Stimulated activated CD4-positive, alpha-beta T cell treated with anti-CD3 and anti-CD28 coated beads, Interleukin-12 subunit alpha, Interleukin-12 subunit beta, amount 100 ng/mL, for 24 hours (primary cell): ENCODE results near the gene SND1.

ENCODE experiments used
- DNase-seq, 2 experiments: peaks; one replicate each; pipeline ENCODE4 v3.0.0-alpha.2; 2020; ENCODE audit warnings: low read depth in 2 of 2

The SND1 gene

DNA sequence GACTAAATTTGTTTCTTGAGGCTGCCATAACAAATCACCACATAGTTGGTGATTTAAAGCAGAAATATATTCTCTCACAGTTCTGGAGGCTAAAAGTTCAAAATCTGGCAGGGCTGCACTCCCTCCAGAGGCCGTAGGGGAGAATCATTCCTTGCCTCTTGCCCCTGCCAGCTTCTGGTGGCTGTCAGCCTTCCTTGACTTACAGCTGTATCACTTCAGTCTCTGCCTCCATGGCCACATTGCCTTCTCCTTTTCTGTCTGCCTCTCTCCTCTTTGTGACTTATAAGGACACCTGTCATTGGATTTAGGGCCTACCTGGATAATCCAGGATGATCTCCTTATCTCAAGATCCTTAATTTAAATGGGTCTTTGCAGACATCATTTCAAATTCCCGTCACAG lies 385.1 kb downstream of the SND1 start:
- no peak for DNase-seq

DNA sequence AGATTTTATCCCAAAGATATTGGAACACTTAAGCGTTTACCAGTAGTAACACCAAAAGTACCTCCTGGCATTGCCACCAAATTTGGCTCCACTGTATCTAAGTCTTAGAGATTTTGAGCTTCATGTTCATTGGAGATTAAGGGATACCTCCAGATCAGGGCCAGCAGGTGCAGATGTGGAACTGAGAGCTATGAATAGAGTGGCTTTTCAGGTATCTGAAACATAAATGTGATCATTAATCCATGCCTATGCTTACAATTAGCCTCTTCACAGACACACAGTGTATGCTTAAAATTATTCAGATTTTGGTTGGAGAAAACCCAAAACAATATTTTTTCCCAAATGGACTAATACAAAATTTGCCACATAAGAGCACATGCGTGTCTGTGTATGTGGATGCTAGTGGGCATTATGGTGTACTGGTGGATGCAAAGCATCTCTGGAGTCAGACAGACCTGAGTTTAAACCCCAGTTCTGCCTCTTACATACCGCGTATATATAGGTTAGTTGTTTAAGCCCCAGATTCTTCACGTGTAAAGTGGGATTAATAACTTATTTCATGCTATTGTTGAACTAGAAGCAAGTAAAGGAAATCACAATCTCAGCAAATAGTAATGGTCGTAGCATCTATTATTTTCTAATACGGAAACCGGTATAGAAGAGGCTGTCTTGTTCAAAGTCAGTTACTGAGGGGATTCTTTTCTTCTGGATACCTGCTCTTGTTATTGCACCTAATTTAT lies 386.1 kb downstream of the SND1 start:
- no peak for DNase-seq

DNA sequence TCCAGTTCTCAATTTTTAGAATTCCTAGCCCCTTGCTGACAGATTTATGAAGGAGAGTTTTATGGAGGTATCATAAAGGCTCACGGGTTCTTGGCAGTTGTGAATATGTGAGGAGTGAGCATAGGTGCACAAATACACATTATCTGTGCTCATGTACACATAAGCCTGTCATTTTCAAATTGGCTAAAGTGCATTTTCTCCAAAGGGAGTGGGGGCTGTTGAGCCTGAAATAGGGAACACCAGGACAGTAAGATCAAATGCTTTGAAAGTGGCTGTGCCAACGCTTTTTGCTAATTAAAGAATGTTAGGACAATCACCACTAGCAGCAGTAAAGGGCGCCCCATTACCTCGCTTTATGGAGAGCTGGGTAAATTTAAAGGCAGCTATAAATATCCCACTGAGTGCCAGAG lies 387.6 kb downstream of the SND1 start:
- DNase-seq, result no peak

DNA sequence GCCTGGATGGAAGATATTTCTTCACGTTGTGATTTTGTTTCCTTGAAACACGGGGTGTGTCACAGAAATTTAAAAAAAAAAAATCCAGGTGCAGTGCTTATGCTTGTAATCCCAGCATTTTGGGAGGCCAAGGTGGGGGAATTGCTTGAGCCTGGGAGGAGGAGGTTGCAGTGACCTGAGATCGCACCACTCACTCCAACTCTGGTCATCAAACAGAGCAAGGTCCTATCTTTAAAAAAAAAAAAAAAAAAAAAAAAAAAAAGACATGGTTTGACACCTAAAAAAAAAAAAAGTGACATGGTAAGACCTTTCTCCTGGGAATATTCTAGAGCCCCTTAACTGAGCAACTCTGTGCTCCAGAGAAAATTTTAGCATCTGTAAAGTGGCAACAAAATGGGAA lies 388.2 kb downstream of the SND1 start:
- no peak for DNase-seq

DNA sequence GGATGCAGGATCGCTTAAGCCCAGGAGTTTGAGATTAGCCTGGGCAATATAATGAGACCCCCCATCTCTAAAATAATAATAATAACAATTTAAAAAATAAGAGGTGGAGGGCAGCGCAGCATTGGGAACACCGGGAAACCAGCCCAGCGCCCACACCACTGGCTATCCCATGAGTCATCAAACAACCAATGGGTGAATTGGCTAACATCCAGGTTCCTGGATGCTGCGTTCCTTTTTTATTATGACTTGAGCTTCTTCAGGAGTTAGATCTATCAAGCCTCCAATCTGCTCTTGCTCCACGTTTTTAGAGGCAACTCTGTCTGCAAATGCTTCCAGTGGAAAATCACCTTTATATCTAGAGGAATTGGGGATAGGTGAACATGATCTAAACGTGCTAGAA lies 389.2 kb downstream of the SND1 start:
- no peak for DNase-seq

DNA sequence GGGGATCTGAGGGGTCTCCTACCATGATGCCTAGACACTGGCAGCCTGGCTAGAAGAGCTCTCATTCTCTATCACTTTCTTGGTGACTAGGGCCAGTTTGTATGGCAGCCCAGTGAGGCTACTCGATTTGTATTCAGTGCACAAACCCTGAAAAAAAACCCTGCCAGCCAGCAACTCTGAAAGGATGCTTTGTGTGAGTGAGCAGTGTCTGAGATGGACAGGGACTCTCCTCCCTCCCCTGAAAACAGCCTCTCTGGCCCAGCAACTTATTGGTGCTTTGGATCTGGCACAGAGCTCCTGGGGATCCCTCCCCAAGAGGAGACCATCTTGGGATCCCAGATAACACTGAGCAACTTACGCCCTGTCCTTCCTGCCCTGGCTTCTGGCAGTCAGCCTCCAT lies 390.0 kb downstream of the SND1 start:
- no peak for DNase-seq

DNA sequence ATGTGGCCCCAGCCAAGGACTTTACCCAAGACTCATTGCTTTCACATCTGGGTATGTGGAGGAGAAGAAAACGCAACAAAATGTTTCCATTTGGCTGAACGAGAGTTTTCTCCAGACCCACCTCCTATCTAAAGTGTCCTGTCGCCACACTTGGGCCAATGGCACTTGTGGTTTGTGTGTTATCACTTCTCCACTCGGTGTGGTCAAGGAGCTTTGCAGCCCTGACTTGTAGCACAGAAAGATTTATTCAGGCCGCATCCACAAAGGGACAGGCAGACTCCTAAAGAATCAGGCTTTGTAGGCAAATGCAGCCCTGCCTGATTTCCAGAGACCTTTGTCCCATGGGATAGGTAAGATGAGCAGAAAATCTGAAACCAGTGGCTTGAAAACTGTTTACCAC lies 392.1 kb downstream of the SND1 start:
- DNase-seq, result no peak

DNA sequence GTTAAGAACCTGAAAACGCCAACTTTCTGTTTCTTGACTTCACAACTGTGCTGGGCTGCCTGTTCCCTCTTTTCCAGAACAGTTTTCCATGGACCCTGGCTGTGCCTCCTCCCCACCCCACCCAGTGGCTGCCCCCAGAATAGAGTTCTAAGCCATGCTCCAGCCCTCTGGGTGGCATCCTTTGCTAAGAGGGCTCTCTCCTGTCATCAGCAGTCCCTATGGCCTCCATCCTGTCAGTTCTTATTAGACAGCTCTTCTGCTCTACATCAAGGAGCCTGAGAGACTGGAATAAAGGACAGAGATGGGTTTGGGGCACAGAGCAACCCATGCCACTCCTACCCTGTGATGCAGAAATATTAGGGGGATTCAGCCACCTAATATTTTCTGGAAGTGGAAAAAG lies 393.2 kb downstream of the SND1 start:
- DNase-seq, result no peak

DNA sequence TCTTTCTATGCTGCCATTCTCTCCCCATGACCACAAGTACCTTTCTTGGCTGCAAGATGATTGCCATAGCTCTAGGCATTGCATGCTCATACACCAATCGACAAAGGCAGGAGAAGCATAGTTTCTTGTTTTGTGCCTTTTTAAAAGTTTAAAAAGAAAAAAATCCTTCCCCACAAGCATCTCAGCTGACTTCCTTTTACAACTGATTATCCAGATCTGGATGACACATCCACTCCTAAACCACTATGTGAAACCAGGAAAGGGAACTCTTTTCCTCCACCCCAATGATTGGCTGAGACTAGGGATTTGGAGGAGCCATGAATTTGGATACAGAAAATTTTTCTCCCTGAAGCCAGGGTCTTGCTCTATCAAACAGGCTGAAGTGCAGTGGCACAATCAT lies 393.8 kb downstream of the SND1 start:
- no peak for DNase-seq

DNA sequence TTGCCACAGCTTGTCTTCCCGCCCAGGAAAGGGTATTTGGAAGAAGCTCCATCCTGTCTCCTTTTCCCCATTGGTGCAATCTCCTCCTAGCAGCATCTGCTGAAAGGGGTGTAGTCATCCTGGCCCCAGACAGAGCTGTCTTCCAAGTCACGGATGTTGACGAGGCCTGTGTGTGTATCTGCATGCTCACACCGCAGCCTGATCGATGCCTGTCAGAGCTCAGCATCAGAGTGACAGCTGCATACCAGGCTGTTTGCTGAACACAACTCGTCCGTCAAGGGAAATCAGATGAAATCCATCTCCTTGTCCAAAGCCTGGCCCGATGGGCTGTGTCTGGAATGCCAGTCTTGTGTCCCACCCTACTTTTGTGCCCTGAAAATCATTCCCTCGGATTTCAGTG lies 400.4 kb downstream of the SND1 start:
- no peak for DNase-seq

DNA sequence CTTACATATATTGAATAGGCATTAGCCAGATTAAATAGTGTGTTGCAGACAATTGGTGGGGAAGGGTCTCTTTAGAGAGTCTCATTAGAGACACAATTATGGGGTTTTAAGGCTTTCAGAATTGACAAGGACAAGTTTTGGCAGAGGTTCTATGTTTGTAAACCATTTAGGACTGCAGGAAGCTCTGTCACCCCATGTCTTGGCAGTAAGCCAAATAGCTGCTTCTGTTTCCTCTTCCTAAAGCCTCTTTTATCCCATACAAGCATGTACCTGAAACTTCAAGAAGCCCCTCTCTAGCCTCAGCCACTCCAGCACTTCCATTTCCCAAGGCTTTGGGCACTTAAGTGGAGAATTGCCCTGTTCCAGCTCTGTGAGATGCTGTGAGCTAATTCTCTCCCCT lies 401.0 kb downstream of the SND1 start:
- no peak for DNase-seq

DNA sequence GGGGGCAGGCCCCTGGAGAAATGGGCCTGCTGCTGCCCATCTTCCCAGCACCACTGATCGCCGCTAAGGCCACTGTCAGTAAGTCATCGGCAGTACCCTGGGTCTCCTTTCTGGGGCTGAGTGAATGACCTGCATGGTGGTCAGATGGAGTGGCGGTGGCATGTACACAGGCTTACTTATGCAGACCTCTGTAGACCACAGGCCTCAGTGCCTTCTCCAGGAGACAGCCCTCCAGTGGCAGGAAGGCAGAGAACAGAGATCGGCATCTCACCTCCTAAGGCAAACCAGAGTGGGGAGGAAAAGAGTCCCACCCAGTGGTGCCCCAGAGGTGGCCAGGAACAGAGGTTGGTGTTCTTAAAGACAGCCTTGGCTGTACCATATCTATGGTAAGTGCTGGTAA lies 402.0 kb downstream of the SND1 start:
- DNase-seq, result no peak

DNA sequence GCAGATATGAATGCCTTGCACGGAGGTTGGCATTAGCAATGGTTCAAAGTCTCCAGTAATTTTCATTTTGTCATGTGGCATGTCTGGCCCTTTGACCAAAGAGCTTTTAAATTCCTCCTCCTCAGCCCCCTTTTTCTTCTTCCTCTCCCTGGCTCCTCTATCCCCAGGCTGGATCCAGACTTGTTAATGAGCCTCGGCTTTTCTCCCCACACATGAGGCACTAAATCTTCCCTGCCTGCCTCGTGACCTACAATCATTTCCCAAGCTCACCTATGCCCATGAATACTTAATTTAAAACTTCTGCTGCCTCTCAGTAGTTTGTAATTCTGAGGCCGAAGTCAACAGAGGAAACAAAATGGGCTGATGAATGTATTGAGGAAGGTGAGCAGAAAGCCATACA lies 402.5 kb downstream of the SND1 start:
- no peak for DNase-seq

DNA sequence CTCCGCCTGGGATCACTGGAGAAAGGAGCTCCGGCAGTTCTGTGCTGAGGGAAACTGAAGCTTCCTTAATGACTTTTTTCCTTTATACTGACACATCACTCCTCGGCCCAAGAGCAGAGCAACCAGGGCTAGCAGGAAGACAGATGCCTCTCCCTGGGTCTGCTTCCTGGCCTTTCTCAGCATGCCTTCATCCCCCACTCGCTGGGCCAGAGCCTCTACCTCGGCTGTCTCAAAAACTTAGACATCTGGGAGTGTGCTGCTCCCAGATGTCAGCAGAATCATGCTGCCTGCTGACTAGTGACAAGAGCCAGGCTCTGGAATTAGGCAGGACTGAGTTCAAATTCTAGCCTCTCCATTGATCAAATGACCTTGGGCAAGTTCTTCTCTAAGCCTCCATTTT lies 403.6 kb downstream of the SND1 start:
- DNase-seq, result no peak

DNA sequence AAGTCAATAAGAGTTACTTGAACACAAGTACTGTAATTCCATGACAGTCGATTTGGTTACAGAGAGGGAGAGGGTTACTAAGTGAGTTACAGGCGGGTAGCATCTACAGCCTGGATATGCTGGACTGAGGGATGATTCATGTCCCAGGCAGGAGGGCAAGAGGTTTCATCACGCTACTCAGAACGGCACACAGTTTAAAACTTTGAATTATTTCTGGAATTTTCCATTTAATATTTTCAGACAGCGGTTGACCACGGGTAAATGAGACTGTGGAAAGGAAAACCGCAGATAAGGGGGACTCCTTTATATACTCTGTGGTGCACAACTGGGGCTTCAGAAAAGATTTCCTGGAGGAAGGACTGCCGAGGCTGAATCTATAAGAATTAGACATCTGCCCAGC lies 404.9 kb downstream of the SND1 start:
- DNase-seq, result no peak

DNA sequence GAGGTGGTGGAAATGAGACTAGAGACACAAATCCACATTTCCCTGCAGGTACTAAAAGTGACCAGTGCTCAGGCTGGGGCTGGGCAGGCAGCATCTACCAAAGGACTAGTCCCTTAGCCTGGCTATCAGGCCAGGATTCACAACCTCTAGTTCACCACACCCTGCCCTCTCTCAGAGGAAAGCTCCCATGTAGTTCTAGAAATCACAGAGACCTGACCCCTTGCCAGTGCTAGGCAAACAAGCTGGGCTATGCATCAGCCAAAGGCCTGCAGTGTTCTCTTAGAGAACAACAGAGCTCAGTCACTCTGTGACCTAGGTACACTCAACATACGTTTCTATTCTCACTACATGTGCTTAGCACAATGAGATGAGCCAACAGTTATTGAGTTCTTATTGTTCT lies 405.9 kb downstream of the SND1 start:
- DNase-seq, result no peak

DNA sequence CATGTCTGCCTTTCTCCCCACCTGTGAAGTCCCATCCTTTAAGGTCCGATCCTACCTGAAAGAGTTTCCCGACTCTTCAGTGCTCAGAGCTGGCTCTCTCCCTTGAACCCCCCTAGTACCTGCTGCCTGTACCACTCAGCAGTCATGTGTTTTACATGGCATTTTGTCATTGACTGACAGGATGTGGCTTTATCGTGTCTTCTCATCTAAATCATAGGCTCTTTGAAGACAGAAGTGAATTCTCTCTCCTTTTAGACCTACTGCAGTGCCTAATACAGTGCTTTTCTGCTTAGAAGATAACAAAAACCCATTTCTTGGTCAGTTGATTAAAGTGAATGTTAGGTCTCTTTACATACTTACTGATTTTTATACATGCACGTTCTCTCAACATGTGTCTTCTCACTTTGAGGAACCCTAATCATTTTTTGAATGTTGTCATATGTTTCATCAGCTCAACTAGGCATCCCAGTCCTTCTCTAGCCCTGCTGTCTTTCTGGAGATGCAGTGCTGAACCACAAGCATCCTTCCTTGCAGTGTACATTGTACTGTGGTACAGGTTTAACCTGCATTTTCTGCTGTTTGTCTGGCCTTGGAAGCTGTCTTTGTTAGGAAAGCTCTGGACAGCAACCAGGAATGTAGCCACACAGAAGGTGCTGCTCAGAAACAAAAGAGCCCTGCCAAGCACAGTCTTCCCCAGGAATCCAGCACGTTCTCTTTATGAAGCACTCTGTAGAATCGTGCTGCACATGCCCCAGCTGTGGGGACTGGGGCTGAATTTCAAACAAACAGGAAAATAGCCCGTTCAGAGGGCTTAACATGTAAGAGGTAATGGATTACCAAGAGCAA lies 407.4 kb downstream of the SND1 start:
- no peak for DNase-seq

DNA sequence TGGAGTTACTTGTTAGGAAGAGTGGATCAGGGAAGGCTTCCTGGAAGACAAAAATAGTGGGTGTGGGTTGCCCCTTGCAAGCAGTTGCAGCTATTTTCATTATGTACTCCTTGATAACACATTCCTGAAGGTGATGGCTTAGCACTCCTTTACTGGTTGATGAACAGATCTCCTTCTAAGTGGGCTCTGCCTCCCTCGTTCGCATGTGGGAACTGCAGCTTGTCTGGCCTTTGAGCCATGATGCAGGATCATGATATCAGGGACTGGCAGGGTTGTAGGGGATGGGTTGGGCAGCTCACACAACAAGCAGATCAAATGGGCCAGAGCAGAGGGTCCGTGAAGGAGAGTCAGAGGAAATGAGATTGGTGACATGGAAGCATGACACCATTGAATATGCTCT lies 408.0 kb downstream of the SND1 start:
- DNase-seq, result no peak

DNA sequence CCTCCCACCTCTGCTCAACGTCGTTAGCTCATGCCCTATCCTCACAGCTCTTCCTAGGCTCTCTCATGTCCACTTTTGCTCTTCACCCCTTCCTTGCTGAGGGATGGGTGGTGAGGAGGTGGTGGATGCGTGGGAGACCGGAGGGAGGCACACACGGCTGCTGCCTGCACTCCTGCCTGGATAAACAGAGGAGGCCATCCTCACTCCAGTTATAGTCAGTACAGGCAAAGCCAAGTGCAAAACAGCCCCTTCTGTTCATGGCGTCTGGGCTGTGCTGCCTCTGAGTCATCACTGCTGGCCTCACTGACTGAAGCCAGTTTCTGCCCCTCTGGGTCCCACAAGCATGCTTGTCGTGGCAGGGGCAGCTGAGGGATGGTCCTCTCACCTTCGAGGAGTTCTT lies 411.1 kb downstream of the SND1 start:
- no peak for DNase-seq

DNA sequence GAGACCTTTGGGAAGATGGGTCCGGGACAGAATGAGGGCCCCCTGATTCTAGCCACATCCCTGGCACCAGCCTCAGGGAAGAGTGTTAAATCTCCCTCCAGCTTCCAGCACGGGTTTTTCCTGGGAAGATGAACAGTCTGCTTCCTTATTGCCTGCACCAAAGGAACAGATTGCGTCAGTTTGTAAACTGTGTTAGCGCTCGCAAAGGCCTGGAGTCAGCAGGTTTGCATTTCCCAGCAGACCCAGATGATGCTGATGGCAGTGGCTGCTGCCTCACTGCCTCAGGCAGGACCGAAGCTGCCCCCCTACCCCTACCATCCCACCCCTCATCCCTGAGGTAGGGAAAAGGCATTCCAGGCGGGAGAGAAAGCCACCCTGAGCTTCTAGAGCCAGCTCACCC lies 413.9 kb downstream of the SND1 start:
- DNase-seq, result no peak

DNA sequence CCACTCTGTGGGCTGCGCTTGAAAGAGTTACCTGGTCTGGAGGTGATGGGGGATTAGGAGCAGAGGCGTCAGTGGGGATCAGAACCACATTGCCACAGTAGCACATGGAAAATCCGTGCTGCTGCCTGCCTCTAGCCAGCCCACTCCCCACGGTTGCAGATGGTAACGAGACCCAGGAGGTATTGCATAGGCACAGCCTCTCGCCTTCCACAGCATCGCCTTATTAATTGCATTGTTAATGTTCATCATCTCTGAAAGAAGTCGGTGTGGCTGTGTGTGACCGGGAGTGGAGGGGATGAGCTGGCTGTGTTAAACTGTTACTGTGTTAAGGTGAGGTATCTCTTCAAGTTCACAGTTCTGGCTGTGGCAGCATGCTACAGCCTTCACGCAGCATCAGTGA lies 414.4 kb downstream of the SND1 start:
- DNase-seq, result no peak

DNA sequence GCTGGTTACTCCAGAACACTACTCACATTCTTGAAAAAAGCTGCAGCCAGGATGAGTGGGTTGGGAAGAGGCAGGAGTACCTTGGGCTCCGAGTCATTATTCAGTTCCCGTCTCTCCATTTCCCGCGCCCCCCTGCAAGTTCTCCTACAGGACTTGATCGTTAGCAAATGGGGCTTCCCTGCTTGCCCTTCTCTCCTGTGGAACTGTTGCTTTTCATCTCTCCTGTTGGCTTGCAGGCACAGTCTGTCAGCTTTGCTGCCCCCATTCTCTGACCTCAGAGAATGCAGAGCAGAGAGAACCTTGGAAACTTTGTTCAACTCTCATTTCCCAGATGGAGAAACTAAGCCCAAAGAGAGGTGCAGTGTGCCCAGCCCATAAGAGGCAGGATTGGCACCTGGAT lies 414.9 kb downstream of the SND1 start:
- DNase-seq, result no peak

DNA sequence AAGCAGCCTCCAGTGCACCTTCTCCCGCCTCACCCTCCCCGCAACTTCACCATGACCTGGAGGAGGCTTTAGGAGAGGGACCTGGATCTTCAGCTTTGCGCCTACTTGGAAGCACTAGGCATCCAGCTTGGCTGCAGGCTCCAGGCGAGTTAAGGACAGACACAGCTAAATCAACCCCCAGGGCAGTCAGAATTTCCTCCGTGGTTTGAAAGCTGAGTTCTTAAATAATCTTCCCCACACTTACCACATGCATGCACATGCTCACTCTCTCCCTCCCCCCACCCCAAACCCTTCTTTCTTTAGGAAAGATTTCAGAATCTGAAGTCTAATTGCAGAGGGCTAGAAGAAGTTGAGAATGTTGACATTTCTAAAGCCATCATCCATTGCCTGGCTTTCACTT lies 416.0 kb downstream of the SND1 start:
- DNase-seq, result no peak

DNA sequence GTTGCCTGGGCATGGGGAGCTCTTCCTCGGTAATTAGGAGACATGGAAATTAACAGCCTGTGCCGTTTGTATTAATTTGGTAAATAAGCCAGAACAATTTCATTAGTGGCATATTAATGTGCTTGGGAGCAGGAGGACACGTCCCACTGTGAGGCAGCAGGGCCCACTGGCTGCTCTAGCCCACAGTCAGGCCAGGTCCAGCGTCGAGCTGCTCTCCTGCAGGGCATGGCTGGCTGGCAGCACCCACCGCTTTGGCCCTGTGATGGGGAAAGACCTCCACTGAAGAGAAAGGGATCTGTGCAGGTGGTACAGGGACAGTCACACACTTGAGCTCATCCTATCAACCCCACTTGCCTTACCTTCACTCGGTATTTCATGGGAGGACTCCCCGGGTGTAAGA lies 416.8 kb downstream of the SND1 start:
- no peak for DNase-seq
